Activated T-helper 9 cell treated with anti-CD3 and anti-CD28 coated beads, Interleukin-2, amount 50 U/mL, for 16 hours (primary cell): ENCODE measurements around the gene CACNA2D4.
"Not testable (repeated sequence)": the region's sequence is repeated elsewhere in the genome, so short reads cannot be mapped to it uniquely, and the experiment has no call there.

Source experiments
- DNase-seq: peaks from one replicate; pipeline ENCODE4 v3.0.0-alpha.2; 2020; ENCODE audit warnings: low read depth

The CACNA2D4 gene

DNA sequence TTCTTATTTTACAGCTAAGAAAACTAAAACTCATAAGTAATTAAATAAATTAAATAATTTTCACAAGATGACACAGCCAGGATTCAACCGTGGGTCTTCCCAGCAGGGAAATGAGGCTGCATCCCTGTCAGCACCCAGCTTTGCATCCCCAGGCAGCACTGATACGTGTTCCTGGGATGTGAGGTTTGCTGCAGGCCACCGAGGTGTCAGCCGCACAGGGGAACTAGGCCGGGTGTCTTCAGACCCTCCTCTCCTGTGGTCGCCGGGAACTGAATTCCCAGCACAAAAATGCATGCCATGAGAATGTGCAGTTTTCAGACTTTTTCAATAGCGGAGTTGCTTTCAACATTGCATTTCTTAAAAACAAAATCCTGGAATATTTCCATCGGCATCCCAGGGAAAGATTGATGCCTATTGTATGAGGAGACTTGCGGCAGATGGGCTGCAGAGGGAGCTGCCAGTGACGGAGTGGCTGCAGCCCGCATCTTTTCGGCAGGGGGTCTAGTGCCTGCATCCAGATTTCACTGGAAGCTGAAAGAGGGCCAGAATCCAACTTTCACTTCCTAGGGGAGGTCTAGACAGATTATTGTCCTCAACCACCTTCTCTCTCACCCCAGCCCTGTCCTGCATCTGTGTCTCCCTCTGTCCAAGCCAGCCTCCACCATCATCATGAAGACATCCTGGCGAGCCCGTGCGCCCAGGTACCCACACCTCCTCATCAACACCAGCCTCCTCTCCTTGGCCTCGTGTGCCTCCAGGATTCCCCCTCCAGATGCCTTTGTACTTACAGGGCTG lies 85.5 kb downstream of the CACNA2D4 start:
- no peak for DNase-seq

DNA sequence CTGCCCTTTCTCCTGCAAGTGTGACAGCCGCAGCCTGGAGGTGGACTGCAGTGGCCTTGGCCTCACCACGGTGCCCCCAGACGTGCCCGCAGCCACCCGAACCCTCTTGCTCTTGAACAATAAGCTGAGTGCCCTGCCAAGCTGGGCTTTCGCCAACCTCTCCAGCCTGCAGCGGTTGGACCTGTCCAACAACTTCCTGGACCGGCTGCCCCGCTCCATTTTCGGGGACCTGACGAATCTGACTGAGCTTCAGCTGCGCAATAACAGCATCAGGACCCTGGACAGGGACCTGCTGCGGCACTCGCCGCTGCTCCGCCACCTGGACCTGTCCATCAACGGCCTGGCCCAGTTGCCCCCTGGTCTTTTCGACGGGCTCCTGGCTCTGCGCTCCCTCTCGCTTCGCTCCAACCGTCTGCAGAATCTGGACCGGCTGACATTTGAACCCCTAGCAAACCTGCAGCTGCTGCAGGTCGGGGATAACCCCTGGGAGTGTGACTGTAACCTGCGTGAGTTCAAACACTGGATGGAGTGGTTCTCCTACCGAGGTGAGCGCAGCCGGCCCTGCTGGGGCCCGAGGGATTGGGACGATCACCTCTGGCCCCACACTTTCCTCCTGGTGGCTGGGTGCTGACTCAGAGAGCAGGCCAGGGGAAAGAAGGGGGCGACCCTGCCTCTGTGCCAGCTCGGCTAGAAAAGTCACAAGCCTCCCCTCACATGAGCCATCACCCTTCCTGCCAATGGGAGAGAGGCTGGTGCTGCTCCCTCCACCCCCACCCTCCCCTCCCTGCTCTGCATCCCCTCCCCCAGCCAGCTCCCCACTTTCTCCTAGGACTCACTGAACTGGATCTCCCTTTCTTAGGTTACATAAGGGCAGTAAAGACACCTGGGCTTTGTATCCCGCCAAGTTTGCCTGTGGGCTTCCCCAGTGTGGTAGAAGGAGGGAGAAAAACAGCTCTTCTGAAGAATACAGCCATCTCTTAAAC lies 87.2 kb downstream of the CACNA2D4 start:
- no peak for DNase-seq

DNA sequence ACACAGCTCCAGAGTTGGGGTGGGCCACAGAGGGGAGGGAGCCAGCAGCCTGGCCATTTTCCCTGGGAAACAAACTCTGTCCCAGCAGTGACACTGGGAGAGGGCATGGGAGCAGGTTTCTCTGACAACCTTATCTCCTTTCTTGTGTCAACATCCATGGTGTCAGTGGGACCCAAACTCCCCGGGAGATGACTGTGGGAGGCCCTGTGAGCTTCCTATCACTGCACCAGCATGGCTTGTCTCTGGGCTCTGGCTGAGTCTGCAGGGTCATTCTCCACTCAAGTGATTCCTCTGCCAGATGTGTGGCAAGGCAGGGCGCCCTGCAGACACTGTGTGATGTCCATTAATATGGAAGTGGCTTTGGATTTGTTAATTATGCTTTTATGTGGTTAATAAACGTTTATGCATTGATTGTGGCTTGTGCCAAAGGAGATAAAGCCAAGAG lies 88.0 kb downstream of the CACNA2D4 start:
- no peak for DNase-seq

DNA sequence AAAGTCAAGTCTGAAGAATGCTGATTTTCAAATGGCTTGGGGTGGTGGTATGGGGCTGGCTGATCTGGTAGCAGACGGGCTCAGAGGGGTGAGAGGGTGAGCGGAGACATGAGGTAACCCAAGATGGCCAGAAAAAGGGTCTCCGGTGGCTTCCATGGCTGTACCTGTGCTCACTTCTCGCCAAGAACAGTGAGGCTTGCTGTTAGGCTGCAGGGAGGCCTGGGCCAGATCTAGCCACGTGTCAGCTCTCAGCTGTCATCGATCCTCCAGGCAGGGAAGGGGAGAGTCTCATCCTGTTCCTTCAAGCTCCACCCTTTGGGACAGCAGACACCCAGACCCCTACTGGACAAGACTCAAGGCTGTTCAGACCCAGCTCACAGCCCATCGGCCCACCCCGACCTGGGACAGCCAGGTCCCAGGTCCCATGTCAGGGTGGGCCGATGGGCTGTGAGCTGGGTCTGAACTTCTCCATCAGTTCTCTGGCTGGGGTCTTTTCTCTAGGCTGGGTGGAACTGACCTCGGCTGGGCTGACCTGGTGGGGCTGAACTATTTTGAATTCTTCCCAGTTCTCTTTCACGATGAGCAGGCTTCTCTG lies 89.0 kb downstream of the CACNA2D4 start:
- DNase-seq = no peak

DNA sequence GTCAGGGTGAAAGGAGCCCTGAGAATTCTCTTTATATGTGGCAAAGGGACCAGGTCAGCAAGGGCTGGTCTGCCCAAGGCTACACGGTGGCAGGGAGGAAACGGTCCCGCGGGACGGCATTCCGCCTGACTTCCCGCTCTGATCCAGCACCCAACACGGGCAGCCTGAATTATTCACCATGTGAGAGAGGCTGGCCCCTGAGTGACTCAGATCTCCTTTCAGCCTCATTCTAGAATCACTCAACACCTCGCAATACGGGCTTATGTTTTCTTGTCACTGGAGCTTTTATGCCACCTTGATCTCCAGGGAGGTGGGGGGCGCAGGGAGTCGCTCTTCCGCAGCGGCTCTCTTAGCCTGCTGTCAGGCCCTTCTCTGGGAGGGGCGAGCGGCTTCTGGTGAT lies 89.6 kb downstream of the CACNA2D4 start:
- no peak for DNase-seq

DNA sequence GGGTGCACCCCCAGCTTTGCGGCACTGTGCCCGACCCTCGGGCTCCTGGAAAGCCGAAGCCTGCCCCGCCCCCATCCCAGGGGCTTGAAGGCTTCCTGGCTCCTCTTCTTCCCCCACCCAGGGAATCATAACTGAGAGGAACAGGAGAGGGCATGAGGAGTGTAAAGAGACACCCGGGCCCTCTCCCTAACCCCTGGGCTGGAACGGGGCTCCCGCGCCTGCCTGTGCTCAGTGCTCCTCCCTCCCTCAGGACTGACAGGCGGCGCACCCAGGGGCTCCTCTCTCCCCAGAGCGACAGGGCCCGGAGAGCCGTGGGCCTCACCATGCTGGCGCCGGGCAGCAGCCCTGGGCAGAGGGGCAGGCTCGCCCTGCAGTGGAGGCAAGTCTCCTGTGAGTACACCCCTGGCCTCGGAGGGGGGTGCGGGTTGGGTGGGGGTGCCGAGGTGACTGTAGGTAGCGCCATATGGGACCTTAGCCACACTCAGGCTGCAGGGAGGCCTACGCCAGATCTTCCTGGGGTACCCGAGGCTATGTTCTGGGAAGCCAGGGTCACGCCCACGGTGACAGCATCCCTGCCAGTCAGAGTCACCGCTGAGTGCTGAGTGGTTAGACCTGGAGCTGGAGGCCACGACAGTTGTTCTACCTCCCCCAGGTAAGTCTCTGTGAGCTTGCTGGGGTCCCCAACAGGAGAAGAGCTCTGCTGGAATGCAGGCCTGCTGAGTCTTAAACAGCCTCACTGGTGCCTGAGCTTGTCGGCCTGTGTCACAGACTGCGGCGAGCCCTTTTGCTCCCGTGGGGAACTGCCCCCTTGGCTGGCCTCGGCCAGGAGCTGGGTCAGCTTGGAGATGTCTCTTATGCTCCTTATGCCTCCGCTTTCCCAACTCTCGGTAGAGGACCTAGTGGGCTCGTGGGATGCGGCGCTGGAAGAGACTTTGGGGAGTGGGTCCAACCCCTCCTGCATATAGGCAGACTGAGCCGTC lies 90.3 kb downstream of the CACNA2D4 start:
- DNase-seq = no peak

DNA sequence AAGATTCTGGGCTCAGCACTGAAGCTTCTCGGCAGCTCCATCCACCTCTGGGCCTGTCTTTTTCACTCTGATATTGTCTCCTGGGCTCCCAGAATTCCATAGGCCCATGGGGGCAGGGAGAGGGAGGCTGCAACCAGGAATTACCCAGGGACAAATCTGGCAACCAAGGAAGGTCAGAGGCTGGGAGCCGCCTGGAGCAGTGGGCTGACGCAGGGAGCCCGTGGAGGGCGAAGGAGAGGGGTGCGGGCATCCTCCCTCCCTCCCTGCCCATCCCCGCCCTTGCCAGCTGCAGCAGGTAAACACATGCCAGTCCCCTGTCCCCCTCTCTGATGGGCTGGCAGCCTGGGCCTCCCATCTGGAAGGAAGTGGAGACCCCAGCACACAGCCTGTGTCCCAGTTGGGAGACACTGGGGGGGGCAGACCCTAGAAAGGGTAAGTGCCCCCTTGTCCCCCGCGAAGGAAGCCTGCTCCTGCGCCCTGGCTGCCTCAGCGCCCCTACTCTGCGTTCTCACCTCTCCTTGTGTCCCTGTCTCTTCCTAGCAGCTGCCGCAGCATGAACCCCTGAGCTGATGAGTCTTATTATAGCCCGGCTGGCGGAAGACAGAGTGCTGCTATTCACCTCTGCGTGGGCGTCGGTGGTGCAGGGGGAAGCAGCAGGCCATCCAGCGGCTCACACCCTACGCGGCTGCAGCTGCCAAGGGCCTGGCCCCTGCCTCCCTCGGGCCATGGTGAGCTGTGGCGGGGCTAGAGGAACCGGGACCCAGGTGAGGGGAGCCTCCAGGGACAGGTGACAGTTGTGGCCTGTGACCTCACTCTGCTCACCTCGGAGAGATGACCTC lies 91.4 kb downstream of the CACNA2D4 start:
- no peak for DNase-seq

DNA sequence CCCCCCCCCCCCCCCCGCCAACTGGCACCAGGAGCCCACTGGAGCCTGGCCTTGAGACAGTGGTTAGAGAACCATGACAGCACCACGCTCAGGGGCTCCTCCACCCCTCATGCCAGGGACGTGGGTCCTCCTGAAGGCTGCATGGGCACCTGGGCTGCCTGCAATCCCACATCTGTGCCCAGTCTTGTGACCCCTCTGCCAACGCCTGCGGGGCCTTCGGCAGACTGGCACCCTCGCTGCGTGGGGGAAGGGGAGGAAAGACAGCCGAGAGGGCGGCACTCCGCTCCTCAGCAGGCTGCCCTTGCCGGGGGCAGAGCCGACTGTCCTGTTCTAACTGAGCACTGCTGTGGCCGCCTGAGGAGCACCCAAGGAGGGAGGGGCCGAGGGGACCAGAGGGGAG lies 92.1 kb downstream of the CACNA2D4 start:
- DNase-seq = no peak

DNA sequence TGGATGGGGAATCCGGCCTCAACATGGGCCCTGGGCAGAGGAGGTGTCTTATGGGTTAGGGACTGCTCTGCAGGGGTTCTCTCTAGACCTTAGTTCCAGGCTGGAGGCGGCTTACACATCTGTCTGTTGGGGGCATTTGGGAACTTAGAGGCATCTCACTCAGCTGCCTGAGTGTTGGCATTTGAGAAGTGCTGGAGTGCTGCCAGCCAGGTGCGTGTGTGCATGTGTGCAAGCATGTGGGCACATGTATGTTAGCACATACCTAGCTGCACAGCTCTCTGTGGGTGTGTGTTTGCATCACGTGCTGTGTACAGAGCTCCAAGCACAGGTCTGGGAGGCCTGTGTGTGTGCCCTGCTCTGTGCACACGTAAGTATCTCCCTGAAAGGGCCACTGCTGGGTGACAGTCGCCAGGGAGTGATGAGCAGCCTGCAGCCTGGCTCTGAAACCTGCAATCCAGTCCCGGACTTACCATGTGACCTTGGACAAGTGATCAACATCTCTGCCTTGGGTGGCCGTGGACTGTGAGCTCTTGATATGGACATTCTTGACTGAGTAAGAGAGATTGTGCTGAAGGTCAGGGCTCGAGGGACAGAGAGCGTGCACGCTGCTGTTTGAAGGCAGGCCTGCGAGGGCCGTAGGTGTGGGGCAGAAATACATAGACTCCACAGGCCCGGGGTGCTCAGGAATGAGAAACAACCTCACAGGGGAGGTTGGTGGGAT lies 92.9 kb downstream of the CACNA2D4 start:
- no peak for DNase-seq

DNA sequence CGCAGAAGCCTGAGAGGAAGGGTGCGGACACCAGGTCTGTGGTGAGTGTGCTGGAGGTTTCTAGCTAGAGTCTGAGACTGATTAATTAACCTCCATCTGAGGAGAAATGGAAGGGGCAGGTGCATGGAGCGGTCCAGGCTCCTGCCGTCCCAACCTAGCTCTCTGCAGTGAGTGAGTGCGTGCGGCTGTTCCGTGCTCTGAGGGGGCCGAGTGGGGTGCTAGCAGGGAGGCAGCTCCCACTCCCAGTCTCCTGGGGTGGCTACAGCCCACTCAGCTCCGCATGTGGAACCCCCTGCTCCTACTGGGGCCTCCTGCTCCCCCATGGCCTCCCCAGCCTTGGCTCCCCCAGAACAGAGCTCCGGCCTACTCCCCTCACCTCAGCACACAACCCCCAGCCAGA lies 95.2 kb downstream of the CACNA2D4 start:
- DNase-seq = no peak

DNA sequence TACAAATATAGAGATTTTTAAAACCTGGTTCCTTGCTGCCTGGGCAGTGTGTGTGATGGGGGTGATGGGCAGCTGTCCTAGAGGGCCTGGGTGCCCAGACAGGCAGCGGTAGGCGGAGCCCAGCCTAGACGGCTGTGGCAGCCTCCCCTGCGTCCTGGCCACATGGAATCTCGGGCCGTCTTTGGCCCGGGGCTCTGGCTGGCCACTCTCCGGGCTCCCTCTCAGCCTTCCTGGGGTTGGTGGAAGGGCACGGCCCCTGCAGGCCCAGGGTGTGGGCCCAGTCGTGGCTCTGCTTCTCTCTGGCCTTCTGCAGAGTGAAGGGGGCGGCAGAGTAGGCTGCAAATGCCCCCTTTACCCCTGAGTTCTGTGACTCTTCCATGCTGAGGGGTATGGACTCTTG lies 95.8 kb downstream of the CACNA2D4 start:
- no peak for DNase-seq

DNA sequence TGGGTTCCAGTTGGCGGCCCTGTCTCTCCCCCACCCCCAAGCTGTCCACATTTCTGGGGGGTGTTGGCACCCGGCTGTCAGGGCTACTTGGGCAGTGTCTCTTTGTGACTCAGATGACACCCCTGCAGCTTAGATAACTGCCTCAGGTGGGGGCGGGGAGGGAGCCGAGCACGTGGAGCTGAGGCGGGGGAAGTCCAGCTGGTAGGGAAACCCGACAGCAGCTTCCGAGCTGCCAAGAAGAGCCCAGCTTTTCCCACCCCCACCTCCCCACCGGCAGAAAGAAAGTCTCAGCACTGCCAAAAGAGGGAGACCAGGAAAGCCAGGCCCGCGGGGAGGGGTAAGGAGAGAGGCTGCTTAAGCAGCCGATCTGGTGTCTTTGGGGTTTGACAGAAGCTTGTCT lies 96.6 kb downstream of the CACNA2D4 start:
- DNase-seq = no peak

DNA sequence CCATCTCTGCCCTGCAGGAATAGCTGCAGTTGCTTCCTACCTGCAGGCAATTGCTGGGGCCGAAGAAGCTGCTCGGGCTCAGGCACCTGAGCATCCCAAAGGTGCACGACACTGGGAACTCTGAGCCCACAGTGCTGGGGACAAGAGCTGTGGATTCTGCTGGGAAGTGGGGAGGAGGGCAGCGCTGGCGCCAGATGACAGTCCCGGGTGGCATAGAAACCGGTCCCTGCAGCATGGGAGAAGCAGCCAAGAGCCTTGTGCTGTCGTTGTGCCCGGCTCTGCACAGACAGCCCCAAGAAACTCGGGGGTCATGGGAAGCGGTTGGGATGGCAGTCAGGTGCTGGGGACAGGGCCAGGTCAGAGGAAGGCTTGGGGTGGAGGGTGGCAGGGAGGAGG lies 97.6 kb downstream of the CACNA2D4 start:
- DNase-seq = no peak

DNA sequence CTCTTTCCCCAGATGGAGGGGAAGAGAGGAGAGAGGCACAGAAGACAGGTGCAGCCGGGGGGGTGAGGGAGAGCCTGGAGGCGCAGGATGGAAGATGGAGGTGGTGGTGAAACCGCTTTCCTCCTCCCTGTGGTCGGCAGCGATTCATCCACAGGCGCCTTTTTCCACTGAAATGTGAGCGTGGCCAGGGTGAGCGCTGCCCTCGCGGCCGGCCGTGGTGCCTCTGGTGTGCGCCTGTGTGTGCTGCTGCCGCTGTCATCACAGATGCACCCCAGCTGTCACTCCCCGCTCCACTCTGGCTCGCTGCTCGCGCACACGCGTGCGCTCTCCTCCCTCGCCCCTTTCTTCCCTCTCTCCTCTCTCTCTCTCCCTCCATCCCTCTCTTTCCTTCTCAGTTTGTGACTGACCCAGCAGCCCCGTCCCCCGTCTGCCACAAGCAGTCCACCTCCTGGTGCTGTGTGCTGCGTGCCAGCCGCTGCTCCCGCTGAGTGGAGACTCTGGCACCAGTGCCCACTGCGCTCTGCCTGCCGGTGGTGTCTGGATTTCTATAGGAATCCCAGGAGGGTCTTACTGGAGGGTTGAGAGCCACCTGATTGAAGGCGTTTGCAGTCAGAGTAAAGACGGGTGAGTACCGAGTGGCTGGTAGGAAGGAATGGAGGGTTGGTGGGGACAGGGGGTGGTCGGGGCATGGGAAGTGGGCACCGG lies 98.1 kb downstream of the CACNA2D4 start, which contains the start of gene LRTM2:
TSS of gene LRTM2 (plus strand) at position 375 of the 705 bp plus-strand sequence. CDS start 7,584 bp downstream, outside the sequence.
- DNase-seq = no peak

DNA sequence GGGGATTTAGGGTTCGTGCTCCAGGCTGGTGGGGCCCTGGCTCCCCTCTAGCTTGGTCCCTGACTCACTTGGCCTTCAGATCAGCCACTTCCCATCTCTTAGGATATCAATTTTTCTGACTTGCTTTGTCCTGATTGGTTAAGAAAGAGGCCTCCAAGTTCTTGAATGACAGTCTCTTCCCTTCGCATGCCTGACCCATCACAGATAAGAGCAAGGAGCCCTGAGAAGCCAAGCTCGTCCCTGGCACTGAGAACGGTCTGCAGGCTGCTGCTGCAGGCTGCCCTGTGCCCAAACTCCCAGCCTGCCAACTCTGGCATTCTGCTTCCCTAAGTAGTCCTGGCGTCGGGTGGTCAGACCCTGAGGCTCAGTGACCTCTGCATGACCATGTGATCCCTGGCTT lies 98.9 kb downstream of the CACNA2D4 start:
- DNase-seq = no peak

DNA sequence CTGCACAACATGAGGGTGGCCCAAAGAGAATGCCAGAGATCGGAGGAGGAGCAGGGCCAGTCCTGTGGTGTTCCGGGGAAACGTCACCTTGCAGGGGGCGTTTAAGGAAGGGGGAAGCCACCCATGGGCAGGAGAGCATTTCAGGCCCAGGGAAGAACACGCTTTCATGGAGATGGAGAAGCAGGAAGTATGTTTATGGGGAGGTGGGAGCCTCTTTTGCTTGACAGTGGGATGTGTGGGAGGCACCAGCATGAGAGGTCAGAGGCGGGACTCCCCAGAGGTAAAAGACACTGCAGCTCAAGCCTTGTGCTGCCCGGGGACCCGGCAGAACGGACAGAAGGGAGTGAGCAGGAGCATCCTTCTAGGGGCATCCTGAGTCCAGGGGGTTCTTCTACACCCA lies 99.4 kb downstream of the CACNA2D4 start:
- no peak for DNase-seq

DNA sequence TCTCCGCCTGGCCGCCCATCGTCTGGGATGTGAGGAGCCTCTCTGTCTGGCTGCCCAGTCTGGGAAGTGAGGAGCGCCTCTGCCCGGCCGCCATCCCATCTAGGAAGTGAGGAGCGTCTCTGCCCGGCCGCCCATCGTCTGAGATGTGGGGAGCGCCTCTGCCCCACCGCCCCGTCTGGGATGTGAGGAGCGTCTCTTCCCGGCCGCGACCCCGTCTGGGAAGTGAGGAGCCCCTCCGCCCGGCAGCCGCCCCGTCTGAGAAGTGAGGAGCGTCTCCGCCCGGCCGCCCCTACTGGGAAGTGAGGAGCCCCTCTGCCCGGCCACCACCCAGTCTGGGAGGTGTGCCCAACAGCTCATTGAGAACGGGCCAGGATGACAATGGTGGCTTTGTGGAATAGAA lies 100.5 kb downstream of the CACNA2D4 start:
- DNase-seq = not testable (repeated sequence)

DNA sequence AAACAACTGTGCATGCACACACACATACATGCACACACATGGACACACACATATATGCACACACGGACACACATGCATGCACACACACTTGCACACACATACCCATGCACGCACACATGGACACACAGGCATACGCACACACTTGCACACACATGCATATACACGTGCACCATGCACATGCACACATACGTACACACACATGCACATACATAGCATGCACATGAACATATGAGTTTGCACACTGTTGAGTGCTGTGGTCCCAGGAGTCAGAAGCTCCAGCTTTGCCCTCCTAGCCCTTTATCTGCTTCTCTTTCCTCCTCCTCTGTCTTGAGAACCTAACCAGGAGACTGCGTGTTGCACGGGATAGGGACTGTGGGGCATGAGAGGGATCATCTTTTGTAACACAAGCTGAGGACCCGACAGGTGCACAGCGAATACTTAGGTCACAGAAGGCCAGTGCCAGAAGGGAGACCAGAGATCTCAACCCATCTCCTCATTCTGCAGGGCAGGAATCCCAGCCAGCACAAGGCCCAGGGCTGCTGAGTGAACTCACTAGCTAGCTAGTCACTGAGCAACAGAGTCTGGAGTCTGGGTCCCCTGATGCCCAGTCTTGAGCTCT lies 101.6 kb downstream of the CACNA2D4 start:
- DNase-seq = no peak
